GM21515 (cell line): ENCODE measurements around the gene FOXD2.

Source experiments
- ATAC-seq: cut with Tn5 transposase; IDR thresholded peaks from one replicate; pipeline ENCODE4 v1.9.1; 2021; ENCODE audit not compliant: unreplicated experiment

Gene FOXD2

GRCh38 chr1:47416319-47417169, 21.3 kb upstream of the FOXD2 start:
- no peak for ATAC-seq

GRCh38 chr1:47417170-47418044, 20.4 kb upstream of the FOXD2 start:
- ATAC-seq: no peak

- ATAC-seq: no peak
These were observed 19.7 kb upstream of the FOXD2 start for GRCh38 chr1:47418122-47418521.

GRCh38 chr1:47418681-47419325, 19.0 kb upstream of the FOXD2 start:
- ATAC-seq: no peak

GRCh38 chr1:47420547-47420946, 17.3 kb upstream of the FOXD2 start:
- no peak for ATAC-seq

- no peak for ATAC-seq
These were observed 14.0 kb upstream of the FOXD2 start for GRCh38 chr1:47423872-47424271.

GRCh38 chr1:47424336-47424982, 13.4 kb upstream of the FOXD2 start:
- no peak for ATAC-seq

- no peak for ATAC-seq
These were observed 6.3 kb upstream of the FOXD2 start for GRCh38 chr1:47431534-47431933.

GRCh38 chr1:47432071-47433036, 5.5 kb upstream of the FOXD2 start:
- no peak for ATAC-seq

- ATAC-seq: no peak
These were observed 4.8 kb upstream of the FOXD2 start for GRCh38 chr1:47433037-47433421.

GRCh38 chr1:47433477-47434050, 4.3 kb upstream of the FOXD2 start:
- no peak for ATAC-seq

- ATAC-seq: no peak
These were observed 3.6 kb upstream of the FOXD2 start for GRCh38 chr1:47434051-47434842.

- ATAC-seq: no peak
These were observed 2.1 kb upstream of the FOXD2 start for GRCh38 chr1:47435506-47436303.

GRCh38 chr1:47436304-47436978, 1.4 kb upstream of the FOXD2 start:
- peak; percentile 50 for ATAC-seq

- ATAC-seq: peak; percentile 23
These were observed 831 bp upstream of the FOXD2 start for GRCh38 chr1:47436979-47437446.

- no peak for ATAC-seq
These were observed 547 bp downstream of the FOXD2 start for GRCh38 chr1:47438165-47439016.
